ENCODE data around the gene HAUS7. TPM values are rescaled to one million over a fixed set of nuclear protein-coding genes. Genes with fewer than 3 reads are reported as not detected.
A peak's percentile ranks its signal among the peaks of the same experiment; 100 is the strongest.
"Not testable (repeated sequence)": the region's sequence is repeated elsewhere in the genome, so short reads cannot be mapped to it uniquely, and the experiment has no call there.

HAUS7 gene
- total RNA-seq, 1 donor from 2014 or later, result 24.6 TPM

GRCh38 chrX:153406011-153406410 lies 64.4 kb downstream of the HAUS7 start:
- H3K27ac Mint-ChIP-seq (ENCODE audit: unreplicated experiment), result no peak overlapping the region
- TF ChIP-seq, protein P1, sequence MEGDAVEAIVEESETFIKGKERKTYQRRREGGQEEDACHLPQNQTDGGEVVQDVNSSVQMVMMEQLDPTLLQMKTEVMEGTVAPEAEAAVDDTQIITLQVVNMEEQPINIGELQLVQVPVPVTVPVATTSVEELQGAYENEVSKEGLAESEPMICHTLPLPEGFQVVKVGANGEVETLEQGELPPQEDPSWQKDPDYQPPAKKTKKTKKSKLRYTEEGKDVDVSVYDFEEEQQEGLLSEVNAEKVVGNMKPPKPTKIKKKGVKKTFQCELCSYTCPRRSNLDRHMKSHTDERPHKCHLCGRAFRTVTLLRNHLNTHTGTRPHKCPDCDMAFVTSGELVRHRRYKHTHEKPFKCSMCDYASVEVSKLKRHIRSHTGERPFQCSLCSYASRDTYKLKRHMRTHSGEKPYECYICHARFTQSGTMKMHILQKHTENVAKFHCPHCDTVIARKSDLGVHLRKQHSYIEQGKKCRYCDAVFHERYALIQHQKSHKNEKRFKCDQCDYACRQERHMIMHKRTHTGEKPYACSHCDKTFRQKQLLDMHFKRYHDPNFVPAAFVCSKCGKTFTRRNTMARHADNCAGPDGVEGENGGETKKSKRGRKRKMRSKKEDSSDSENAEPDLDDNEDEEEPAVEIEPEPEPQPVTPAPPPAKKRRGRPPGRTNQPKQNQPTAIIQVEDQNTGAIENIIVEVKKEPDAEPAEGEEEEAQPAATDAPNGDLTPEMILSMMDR (IDR thresholded peaks at IDR 0.05; ENCODE audit: partially characterized antibody, unreplicated experiment), result no peak
- H3K36me3 Mint-ChIP-seq (ENCODE audit: unreplicated experiment), result no peaks in the 10 kb centered on the region
- no peaks in the 10 kb centered on the region for H3K27me3 Mint-ChIP-seq (ENCODE audit: unreplicated experiment)
- no peaks in the 10 kb centered on the region for H3K4me1 Mint-ChIP-seq (ENCODE audit: low read depth, unreplicated experiment)
- no peak for DNase-seq
- H3K9me3 Mint-ChIP-seq (ENCODE audit: unreplicated experiment), result peaks cover 1% of the 10 kb centered on the region
- no peak overlapping the region for H3K4me3 Mint-ChIP-seq (ENCODE audit: unreplicated experiment)

DNA sequence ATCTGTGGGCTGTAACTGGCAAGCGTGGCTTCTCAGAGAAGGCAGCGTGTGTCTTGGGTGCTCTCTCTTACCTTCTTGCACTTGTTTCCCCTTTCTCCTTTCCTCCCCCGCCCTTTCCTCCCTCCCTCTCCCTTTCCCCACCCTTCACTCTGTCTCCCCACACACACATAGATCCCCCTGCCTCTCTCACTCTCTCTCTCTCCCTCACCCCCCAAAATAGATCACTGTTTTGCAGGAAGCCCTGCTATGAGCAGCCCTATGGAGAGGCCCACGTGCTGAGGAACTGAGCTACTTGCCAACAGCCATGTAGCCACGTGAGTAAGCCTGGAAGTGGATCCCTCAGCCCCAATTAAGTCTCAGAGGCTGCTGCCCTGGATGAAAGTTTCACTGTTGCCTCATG lies 65.0 kb downstream of the HAUS7 start:
- DNase-seq, result no peak
- Mint-ChIP-seq H3K4me3 (ENCODE audit: unreplicated experiment) (no peak overlapping the region), H3K27me3 (ENCODE audit: unreplicated experiment) (no peaks in the 10 kb centered on the region), H3K27ac (ENCODE audit: unreplicated experiment) (no peak overlapping the region), H3K36me3 (ENCODE audit: unreplicated experiment) (no peaks in the 10 kb centered on the region), H3K4me1 (ENCODE audit: low read depth, unreplicated experiment) (no peaks in the 10 kb centered on the region), H3K9me3 (ENCODE audit: unreplicated experiment) (peaks cover 1% of the 10 kb centered on the region)
- TF ChIP-seq, protein P1 (IDR thresholded peaks at IDR 0.05; ENCODE audit: partially characterized antibody, unreplicated experiment), result no peak

DNA sequence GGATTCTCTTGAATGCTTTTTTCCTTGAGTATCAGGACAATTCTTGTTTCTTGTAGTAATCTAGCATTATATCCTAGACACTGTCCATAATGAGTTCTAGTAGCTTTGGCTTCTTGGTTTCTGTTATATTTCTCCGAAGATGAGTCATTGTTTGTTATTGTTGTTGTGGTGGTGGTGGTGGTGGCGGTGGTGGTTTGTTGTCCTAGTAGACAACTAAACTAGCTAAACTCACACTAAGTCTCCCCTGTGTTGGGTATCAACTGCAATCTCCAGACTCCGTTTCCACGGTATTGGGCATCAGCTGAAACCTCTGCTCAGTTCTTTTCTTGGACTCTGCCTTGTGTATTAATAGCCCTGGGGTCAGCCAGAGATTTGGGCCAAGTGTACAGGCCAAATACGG lies 66.0 kb downstream of the HAUS7 start:
- H3K4me3 Mint-ChIP-seq (ENCODE audit: unreplicated experiment); H3K27ac Mint-ChIP-seq (ENCODE audit: unreplicated experiment); H3K27me3 Mint-ChIP-seq (ENCODE audit: unreplicated experiment); H3K36me3 Mint-ChIP-seq (ENCODE audit: unreplicated experiment); H3K9me3 Mint-ChIP-seq (ENCODE audit: unreplicated experiment); DNase-seq; H3K4me1 Mint-ChIP-seq (ENCODE audit: low read depth, unreplicated experiment): not testable (repeated sequence)

DNA sequence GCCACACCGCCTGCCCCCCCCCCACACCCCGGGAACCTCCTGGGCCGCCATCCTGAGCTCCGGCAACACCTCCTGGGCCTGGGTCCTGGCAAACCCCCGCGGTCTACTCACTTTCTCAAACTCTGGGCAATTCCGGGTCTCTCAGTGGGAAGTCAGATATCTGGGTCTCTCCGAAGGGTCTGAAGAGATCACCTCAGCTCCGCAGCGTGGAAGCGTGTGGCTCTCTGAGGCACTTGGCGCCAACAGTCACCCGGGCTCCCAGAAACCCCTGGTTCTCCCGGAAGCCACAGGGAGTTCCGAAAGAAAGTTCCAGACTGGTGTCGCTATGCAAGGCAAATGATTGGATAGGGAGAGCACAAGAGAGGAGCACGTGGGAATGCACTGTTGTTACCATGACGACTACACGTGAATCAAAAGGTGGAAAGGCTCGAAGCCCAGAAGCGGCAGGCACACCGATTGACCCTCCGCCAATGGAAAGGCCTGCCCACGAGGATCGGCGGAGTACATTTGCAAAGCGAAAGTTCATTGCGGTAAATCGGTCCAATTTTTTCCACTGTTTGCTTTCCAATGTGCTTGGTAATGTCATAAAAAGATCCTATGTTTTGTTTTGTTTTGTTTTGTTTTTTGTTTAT lies 69.1 kb downstream of the HAUS7 start, which contains the start of gene PNMA6E:
TSS of gene PNMA6E (minus strand) at position 218 of the 632 bp plus-strand sequence. CDS start 2,501 bp downstream, outside the sequence.
- no peaks in the 10 kb centered on the region for H3K27me3 Mint-ChIP-seq (ENCODE audit: unreplicated experiment)
- H3K4me1 Mint-ChIP-seq (ENCODE audit: low read depth, unreplicated experiment), result no peaks in the 10 kb centered on the region
- no peak within 1 kb of the TSS for H3K27ac Mint-ChIP-seq (ENCODE audit: unreplicated experiment)
- H3K4me3 Mint-ChIP-seq (ENCODE audit: unreplicated experiment), result no peak within 1 kb of the TSS
- TF ChIP-seq, protein P1 (IDR thresholded peaks at IDR 0.05; ENCODE audit: partially characterized antibody, unreplicated experiment), result no peak
- H3K9me3 Mint-ChIP-seq (ENCODE audit: unreplicated experiment), result no peaks in the 10 kb centered on the region
- DNase-seq, result no peak
- H3K36me3 Mint-ChIP-seq (ENCODE audit: unreplicated experiment), result no peaks in the 10 kb centered on the region

DNA sequence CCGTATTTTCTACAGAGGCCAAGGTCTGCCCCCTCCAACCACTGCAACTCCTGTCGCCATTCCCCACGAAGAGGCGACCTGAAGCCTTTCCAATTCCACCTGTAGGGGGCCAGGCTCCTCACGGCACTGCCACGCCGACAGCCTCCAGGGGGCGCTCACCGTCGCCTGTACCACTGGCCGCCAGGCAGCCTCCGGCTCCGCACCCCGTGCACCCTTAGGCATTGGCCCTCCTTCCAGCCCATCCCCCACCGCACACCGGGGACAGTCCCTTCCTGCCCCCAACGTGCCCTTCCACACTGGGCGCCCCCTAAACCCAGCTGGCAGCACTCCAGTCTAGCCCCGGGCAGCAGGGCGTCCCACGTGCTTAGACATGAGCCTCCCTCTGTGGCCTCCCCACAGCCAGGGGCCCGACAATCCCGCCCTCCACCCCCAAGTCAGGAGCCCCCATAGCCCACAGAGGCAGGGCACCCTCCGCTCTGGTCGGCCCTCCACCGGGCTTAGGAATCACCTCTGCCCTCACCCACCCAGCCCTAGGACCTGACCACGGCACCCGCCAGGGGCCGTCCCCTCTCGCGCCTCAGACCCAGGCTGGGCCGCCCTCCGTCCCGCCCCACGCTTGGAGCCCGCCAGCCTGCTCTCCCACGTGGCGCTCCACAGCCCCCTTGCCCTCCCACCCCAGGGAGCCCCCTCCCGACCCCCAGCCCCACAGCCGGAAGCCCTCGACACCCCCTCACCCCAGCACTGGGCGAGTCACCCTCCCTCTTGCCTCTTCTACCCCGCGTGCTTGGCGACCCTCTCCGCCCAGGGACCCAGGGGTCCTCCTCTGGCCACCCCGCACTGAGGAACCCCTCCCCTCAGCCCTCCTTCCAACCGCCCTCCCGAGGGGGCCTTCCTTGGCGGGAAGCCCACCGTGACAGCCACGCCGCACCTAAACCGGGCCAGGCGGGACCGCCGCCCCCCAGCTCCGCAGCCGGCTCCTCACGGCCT lies 69.9 kb downstream of the HAUS7 start:
- Mint-ChIP-seq H3K27ac (ENCODE audit: unreplicated experiment) (no peak overlapping the region), H3K36me3 (ENCODE audit: unreplicated experiment) (no peaks in the 10 kb centered on the region), H3K4me3 (ENCODE audit: unreplicated experiment) (no peak overlapping the region), H3K4me1 (ENCODE audit: low read depth, unreplicated experiment) (no peaks in the 10 kb centered on the region), H3K9me3 (ENCODE audit: unreplicated experiment) (no peaks in the 10 kb centered on the region), H3K27me3 (ENCODE audit: unreplicated experiment) (no peaks in the 10 kb centered on the region)
- TF ChIP-seq, protein P1 (IDR thresholded peaks at IDR 0.05; ENCODE audit: partially characterized antibody, unreplicated experiment), result peak; percentile 71
- DNase-seq, result peak; percentile 54

Measured in glutamatergic neuron (in vitro differentiated cells).